Measurements from ENCODE around the gene DDIT4.
"Not testable (repeated sequence)": the region's sequence is repeated elsewhere in the genome, so short reads cannot be mapped to it uniquely, and the experiment has no call there.

The DDIT4 gene

GRCh38 chr10:72273410-72274212 is at the start of gene DDIT4:
DDIT4 (plus strand) TSS chr10:72273924; CDS start chr10:72274217, 293 bp downstream.
- peak within 1 kb of the TSS; percentile 96 for H3K27ac Mint-ChIP-seq
- peak within 1 kb of the TSS; percentile 99 for H3K4me3 Mint-ChIP-seq
- H3K36me3 Mint-ChIP-seq: peaks cover 18% of the 10 kb centered on the region
- H3K27me3 Mint-ChIP-seq: no peaks in the 10 kb centered on the region
- H3K4me1 Mint-ChIP-seq: peaks cover 51% of the 10 kb centered on the region
- no peaks in the 10 kb centered on the region for H3K9me3 Mint-ChIP-seq

GRCh38 chr10:72224191-72224590 is 49.5 kb upstream of the DDIT4 start:
- H3K27ac Mint-ChIP-seq: peak overlapping the region; percentile 86
- H3K9me3 Mint-ChIP-seq, H3K36me3 Mint-ChIP-seq, H3K27me3 Mint-ChIP-seq, H3K4me3 Mint-ChIP-seq: not testable (repeated sequence)
- H3K4me1 Mint-ChIP-seq: peaks cover 56% of the 10 kb centered on the region

- Mint-ChIP-seq H3K4me3 (peak overlapping the region; percentile 36), H3K36me3 (peaks cover 8% of the 10 kb centered on the region)
Observed at GRCh38 chr10:72226418-72227027, 47.2 kb upstream of the DDIT4 start.

GRCh38 chr10:72227826-72228225 is 45.9 kb upstream of the DDIT4 start:
- Mint-ChIP-seq H3K27ac (no peak overlapping the region), H3K4me3 (no peak overlapping the region), H3K4me1 (peaks cover 51% of the 10 kb centered on the region), H3K27me3 (no peaks in the 10 kb centered on the region), H3K36me3 (peaks cover 9% of the 10 kb centered on the region), H3K9me3 (no peaks in the 10 kb centered on the region)

More at GRCh38 chr10:72226418-72227027, 47.2 kb upstream of the DDIT4 start:
- H3K27me3 Mint-ChIP-seq: no peaks in the 10 kb centered on the region
- peak overlapping the region; percentile 85 for H3K27ac Mint-ChIP-seq
- peaks cover 55% of the 10 kb centered on the region for H3K4me1 Mint-ChIP-seq
- no peaks in the 10 kb centered on the region for H3K9me3 Mint-ChIP-seq

- H3K27me3 Mint-ChIP-seq: no peaks in the 10 kb centered on the region
- H3K4me3 Mint-ChIP-seq: peak overlapping the region; percentile 7
- H3K9me3 Mint-ChIP-seq: no peaks in the 10 kb centered on the region
- peaks cover 53% of the 10 kb centered on the region for H3K4me1 Mint-ChIP-seq
- peak overlapping the region; percentile 59 for H3K27ac Mint-ChIP-seq
- H3K36me3 Mint-ChIP-seq: peaks cover 14% of the 10 kb centered on the region
Observed at GRCh38 chr10:72228318-72228751, 45.4 kb upstream of the DDIT4 start.

- Mint-ChIP-seq H3K4me1 (peaks cover 43% of the 10 kb centered on the region), H3K4me3 (peak overlapping the region; percentile 6)
Observed at GRCh38 chr10:72229261-72230251, 44.2 kb upstream of the DDIT4 start.

GRCh38 chr10:72233621-72234020 is 40.1 kb upstream of the DDIT4 start:
- H3K27ac Mint-ChIP-seq: no peak overlapping the region
- no peaks in the 10 kb centered on the region for H3K9me3 Mint-ChIP-seq
- peaks cover 28% of the 10 kb centered on the region for H3K4me1 Mint-ChIP-seq
- H3K36me3 Mint-ChIP-seq: peaks cover 17% of the 10 kb centered on the region
- no peak overlapping the region for H3K4me3 Mint-ChIP-seq
- no peaks in the 10 kb centered on the region for H3K27me3 Mint-ChIP-seq

More at GRCh38 chr10:72229261-72230251, 44.2 kb upstream of the DDIT4 start:
- no peaks in the 10 kb centered on the region for H3K9me3 Mint-ChIP-seq
- H3K27me3 Mint-ChIP-seq: no peaks in the 10 kb centered on the region
- peaks cover 13% of the 10 kb centered on the region for H3K36me3 Mint-ChIP-seq
- H3K27ac Mint-ChIP-seq: peak overlapping the region; percentile 73

GRCh38 chr10:72234560-72235095 is 39.1 kb upstream of the DDIT4 start:
- Mint-ChIP-seq H3K9me3 (no peaks in the 10 kb centered on the region), H3K27me3 (no peaks in the 10 kb centered on the region), H3K27ac (no peak overlapping the region), H3K4me3 (no peak overlapping the region), H3K4me1 (peaks cover 21% of the 10 kb centered on the region), H3K36me3 (peaks cover 17% of the 10 kb centered on the region)

GRCh38 chr10:72235544-72236279 is 38.0 kb upstream of the DDIT4 start:
- Mint-ChIP-seq H3K27me3 (no peaks in the 10 kb centered on the region), H3K4me3 (no peak overlapping the region), H3K27ac (peak overlapping the region; percentile 66), H3K4me1 (peaks cover 19% of the 10 kb centered on the region), H3K36me3 (peaks cover 15% of the 10 kb centered on the region), H3K9me3 (no peaks in the 10 kb centered on the region)

GRCh38 chr10:72238392-72239175 is 35.1 kb upstream of the DDIT4 start:
- H3K27me3 Mint-ChIP-seq: no peaks in the 10 kb centered on the region
- no peak overlapping the region for H3K27ac Mint-ChIP-seq
- peaks cover 5% of the 10 kb centered on the region for H3K36me3 Mint-ChIP-seq
- H3K4me3 Mint-ChIP-seq: no peak overlapping the region
- no peaks in the 10 kb centered on the region for H3K9me3 Mint-ChIP-seq
- peaks cover 38% of the 10 kb centered on the region for H3K4me1 Mint-ChIP-seq

GRCh38 chr10:72239409-72239808 is 34.3 kb upstream of the DDIT4 start:
- Mint-ChIP-seq H3K36me3 (peaks cover 4% of the 10 kb centered on the region), H3K27ac (no peak overlapping the region)

GRCh38 chr10:72240371-72240770 is 33.4 kb upstream of the DDIT4 start:
- H3K9me3 Mint-ChIP-seq: no peaks in the 10 kb centered on the region
- H3K36me3 Mint-ChIP-seq: peaks cover 4% of the 10 kb centered on the region
- no peaks in the 10 kb centered on the region for H3K27me3 Mint-ChIP-seq
- H3K4me1 Mint-ChIP-seq: peaks cover 56% of the 10 kb centered on the region
- H3K4me3 Mint-ChIP-seq: no peak overlapping the region
- H3K27ac Mint-ChIP-seq: no peak overlapping the region

More at GRCh38 chr10:72239409-72239808, 34.3 kb upstream of the DDIT4 start:
- Mint-ChIP-seq H3K9me3 (no peaks in the 10 kb centered on the region), H3K4me3 (no peak overlapping the region), H3K27me3 (no peaks in the 10 kb centered on the region), H3K4me1 (peaks cover 47% of the 10 kb centered on the region)

- Mint-ChIP-seq H3K4me1 (peaks cover 64% of the 10 kb centered on the region), H3K4me3 (no peak overlapping the region), H3K27me3 (no peaks in the 10 kb centered on the region), H3K36me3 (no peaks in the 10 kb centered on the region), H3K9me3 (no peaks in the 10 kb centered on the region), H3K27ac (no peak overlapping the region)
Observed at GRCh38 chr10:72241691-72242252, 32.0 kb upstream of the DDIT4 start.

- Mint-ChIP-seq H3K36me3 (no peaks in the 10 kb centered on the region), H3K9me3 (no peaks in the 10 kb centered on the region), H3K27me3 (no peaks in the 10 kb centered on the region), H3K4me1 (peaks cover 70% of the 10 kb centered on the region), H3K4me3 (peak overlapping the region; percentile 16), H3K27ac (peak overlapping the region; percentile 35)
Observed at GRCh38 chr10:72242675-72243074, 31.0 kb upstream of the DDIT4 start.
